ENCODE measurements around the gene ETHE1. TPM values are rescaled to one million over a fixed set of nuclear protein-coding genes. Genes with fewer than 3 reads are reported as not detected.
A peak's percentile ranks its signal among the peaks of the same experiment; 100 is the strongest.

The ETHE1 gene
- total RNA-seq: 100 to 1,000 TPM; 101 to 125 TPM

- Mint-ChIP-seq H3K9me3 (no peaks in the 10 kb centered on the region), H3K4me3 (peak within 1 kb of the TSS; percentile 89 to 95)
- ATAC-seq (replicated peaks in 1 of 2): peak; percentile 79 to 84
Observed at GRCh38 chr19:43526884-43527859, at the start of gene ETHE1. Gene ETHE1, minus strand, starts transcription at chr19:43527201. Its CDS starts 24 bp downstream, at chr19:43527177.

GRCh38 chr19:43575955-43576878 lies 49.2 kb upstream of the ETHE1 start:
- peaks cover 3 to 4% of the 10 kb centered on the region in 2 donors for H3K36me3 Mint-ChIP-seq (ENCODE audit: insufficient read depth in 2 of 2)
- H3K27me3 Mint-ChIP-seq (ENCODE audit: low read depth): no peaks in the 10 kb centered on the region
- no peaks in the 10 kb centered on the region for H3K9me3 Mint-ChIP-seq
- H3K4me1 Mint-ChIP-seq (ENCODE audit: low read depth): peaks cover 55% of the 10 kb centered on the region
- peak overlapping the region; percentile 73 to 98 for H3K4me3 Mint-ChIP-seq
- no peak overlapping the region for H3K27ac Mint-ChIP-seq
- DNase-seq (no peak), ATAC-seq (replicated peaks in 1 of 2) (peak in 1 of 2 donors; percentile 1)

More at GRCh38 chr19:43526884-43527859, at the start of gene ETHE1:
- Mint-ChIP-seq H3K27me3 (ENCODE audit: low read depth) (no peaks in the 10 kb centered on the region), H3K36me3 (ENCODE audit: insufficient read depth in 2 of 2) (peaks cover 1 to 12% of the 10 kb centered on the region in 2 donors), H3K27ac (peak within 1 kb of the TSS; percentile 89), H3K4me1 (ENCODE audit: low read depth) (peaks cover 37% of the 10 kb centered on the region)
- peak; percentile 90 for DNase-seq

- Mint-ChIP-seq H3K9me3 (no peaks in the 10 kb centered on the region), H3K4me1 (ENCODE audit: low read depth) (peaks cover 61% of the 10 kb centered on the region), H3K27ac (peak within 1 kb of the TSS; percentile 95), H3K27me3 (ENCODE audit: low read depth) (no peaks in the 10 kb centered on the region), H3K36me3 (ENCODE audit: insufficient read depth in 2 of 2) (peaks cover 3 to 4% of the 10 kb centered on the region in 2 donors), H3K4me3 (peak within 1 kb of the TSS; percentile 98 to 99)
- peak; percentile 95 to 97 for DNase-seq
- peak; percentile 99 to 100 for ATAC-seq (replicated peaks in 1 of 2)
Observed at GRCh38 chr19:43575156-43575950, 48.4 kb upstream of the ETHE1 start, which contains the start of the genes PINLYP and XRCC1. Gene PINLYP, plus strand, starts transcription at chr19:43575801. Its CDS starts 1,391 bp downstream, at chr19:43577192. Gene XRCC1, minus strand, starts transcription at chr19:43575527. Its CDS starts 69 bp downstream, at chr19:43575458.

GRCh38 chr19:43574424-43575155 lies 47.6 kb upstream of the ETHE1 start:
- peak overlapping the region; percentile 95 for H3K27ac Mint-ChIP-seq
- no peaks in the 10 kb centered on the region for H3K27me3 Mint-ChIP-seq (ENCODE audit: low read depth)

GRCh38 chr19:43572171-43572588 lies 45.2 kb upstream of the ETHE1 start:
- H3K4me3 Mint-ChIP-seq: no peak overlapping the region
- no peak for DNase-seq
- H3K36me3 Mint-ChIP-seq (ENCODE audit: insufficient read depth in 2 of 2): peaks cover 0 to 4% of the 10 kb centered on the region in 2 donors
- no peaks in the 10 kb centered on the region for H3K27me3 Mint-ChIP-seq (ENCODE audit: low read depth)
- H3K27ac Mint-ChIP-seq: peak overlapping the region; percentile 89
- H3K9me3 Mint-ChIP-seq: no peaks in the 10 kb centered on the region
- ATAC-seq (replicated peaks in 1 of 2): no peak
- H3K4me1 Mint-ChIP-seq (ENCODE audit: low read depth): peaks cover 53% of the 10 kb centered on the region

More at GRCh38 chr19:43574424-43575155, 47.6 kb upstream of the ETHE1 start:
- H3K4me1 Mint-ChIP-seq (ENCODE audit: low read depth): peaks cover 61% of the 10 kb centered on the region
- H3K4me3 Mint-ChIP-seq: peak overlapping the region; percentile 98 to 99
- peaks cover 0 to 4% of the 10 kb centered on the region in 2 donors for H3K36me3 Mint-ChIP-seq (ENCODE audit: insufficient read depth in 2 of 2)
- no peaks in the 10 kb centered on the region for H3K9me3 Mint-ChIP-seq
- ATAC-seq (replicated peaks in 1 of 2) (no peak), DNase-seq (no peak)

GRCh38 chr19:43570174-43570791 lies 43.3 kb upstream of the ETHE1 start:
- H3K36me3 Mint-ChIP-seq (ENCODE audit: insufficient read depth in 2 of 2): peaks cover 0 to 7% of the 10 kb centered on the region in 2 donors
- DNase-seq (no peak), ATAC-seq (replicated peaks in 1 of 2) (no peak)
- no peak overlapping the region for H3K4me3 Mint-ChIP-seq
- H3K27ac Mint-ChIP-seq: peak overlapping the region; percentile 64
- peaks cover 37% of the 10 kb centered on the region for H3K4me1 Mint-ChIP-seq (ENCODE audit: low read depth)
- no peaks in the 10 kb centered on the region for H3K9me3 Mint-ChIP-seq
- no peaks in the 10 kb centered on the region for H3K27me3 Mint-ChIP-seq (ENCODE audit: low read depth)

GRCh38 chr19:43569657-43570056 lies 42.7 kb upstream of the ETHE1 start:
- Mint-ChIP-seq H3K4me3 (no peak overlapping the region), H3K27ac (no peak overlapping the region), H3K4me1 (ENCODE audit: low read depth) (peaks cover 36% of the 10 kb centered on the region), H3K36me3 (ENCODE audit: insufficient read depth in 2 of 2) (peaks cover 0 to 3% of the 10 kb centered on the region in 2 donors), H3K27me3 (ENCODE audit: low read depth) (no peaks in the 10 kb centered on the region), H3K9me3 (no peaks in the 10 kb centered on the region)
- ATAC-seq (replicated peaks in 1 of 2) (no peak), DNase-seq (no peak)

- DNase-seq: no peak
- Mint-ChIP-seq H3K36me3 (ENCODE audit: insufficient read depth in 2 of 2) (peaks cover 11 to 16% of the 10 kb centered on the region in 2 donors), H3K4me3 (no peak overlapping the region), H3K9me3 (peaks cover 0 to 2% of the 10 kb centered on the region in 2 donors), H3K4me1 (ENCODE audit: low read depth) (peaks cover 56% of the 10 kb centered on the region), H3K27me3 (ENCODE audit: low read depth) (no peaks in the 10 kb centered on the region), H3K27ac (no peak overlapping the region)
- ATAC-seq (replicated peaks in 1 of 2): no peak
Observed at GRCh38 chr19:43564800-43565199, 37.8 kb upstream of the ETHE1 start.

GRCh38 chr19:43563816-43564457 lies 36.9 kb upstream of the ETHE1 start:
- Mint-ChIP-seq H3K9me3 (peaks cover 0 to 2% of the 10 kb centered on the region in 2 donors), H3K4me1 (ENCODE audit: low read depth) (peaks cover 51% of the 10 kb centered on the region), H3K36me3 (ENCODE audit: insufficient read depth in 2 of 2) (peaks cover 11 to 17% of the 10 kb centered on the region in 2 donors), H3K27me3 (ENCODE audit: low read depth) (no peaks in the 10 kb centered on the region), H3K4me3 (peak overlapping the region; percentile 5 to 25), H3K27ac (peak overlapping the region; percentile 66)
- DNase-seq: no peak
- ATAC-seq (replicated peaks in 1 of 2): no peak

- H3K9me3 Mint-ChIP-seq: peaks cover 0 to 2% of the 10 kb centered on the region in 2 donors
- ATAC-seq (replicated peaks in 1 of 2): peak; percentile 94 to 96
- no peaks in the 10 kb centered on the region for H3K27me3 Mint-ChIP-seq (ENCODE audit: low read depth)
- H3K4me3 Mint-ChIP-seq: peak overlapping the region; percentile 65 to 75
- H3K27ac Mint-ChIP-seq: peak overlapping the region; percentile 94
- peaks cover 11 to 19% of the 10 kb centered on the region in 2 donors for H3K36me3 Mint-ChIP-seq (ENCODE audit: insufficient read depth in 2 of 2)
- DNase-seq: peak; percentile 71 to 79
- H3K4me1 Mint-ChIP-seq (ENCODE audit: low read depth): peaks cover 51% of the 10 kb centered on the region
Observed at GRCh38 chr19:43562698-43563241, 35.8 kb upstream of the ETHE1 start.

Data from activated T-cell treated with anti-CD3 and anti-CD28 coated beads, Interleukin-2, amount 50 U/mL, for 72 hours (primary cell).